Measurements from ENCODE around the gene NSMCE1. TPM values are rescaled to one million over a fixed set of nuclear protein-coding genes. Genes with fewer than 3 reads are reported as not detected.
"Not testable (repeated sequence)": the region's sequence is repeated elsewhere in the genome, so short reads cannot be mapped to it uniquely, and the experiment has no call there.

The NSMCE1 gene
- total RNA-seq, 1 experiment from 2014 or later = 51.7 TPM

DNA sequence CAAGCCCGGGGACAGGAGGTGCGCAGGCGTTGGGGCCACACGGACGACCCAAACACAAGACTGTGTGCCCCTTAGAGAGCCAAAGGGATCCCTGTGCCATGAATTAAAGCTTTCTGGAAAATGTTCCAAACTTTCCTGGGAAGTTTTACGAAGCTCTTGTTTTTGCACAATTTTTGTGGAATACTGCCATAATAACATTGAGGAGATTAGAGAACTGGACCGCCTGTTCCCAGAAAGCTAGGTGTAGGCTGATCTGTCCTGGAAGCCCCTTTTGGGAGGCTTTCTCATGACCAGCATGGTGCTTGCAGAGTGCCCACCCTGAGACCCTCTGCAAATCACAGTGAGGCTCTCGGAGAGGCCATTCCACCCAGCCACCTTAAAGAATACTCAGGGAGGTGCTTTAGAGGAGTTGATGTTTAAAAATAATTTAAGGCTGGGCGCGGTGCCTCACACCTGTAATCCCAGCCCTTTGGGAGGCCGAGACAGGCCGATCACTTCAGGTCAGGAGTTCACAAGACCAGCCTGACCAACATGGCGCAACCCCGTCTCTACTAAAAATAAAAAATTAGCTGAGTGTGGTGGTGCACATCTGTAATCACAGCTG, 64.2 kb downstream of the NSMCE1 start:
- H3K9me3 ChIP-seq = no peaks in the 10 kb centered on the region
- no peak for DNase-seq

DNA sequence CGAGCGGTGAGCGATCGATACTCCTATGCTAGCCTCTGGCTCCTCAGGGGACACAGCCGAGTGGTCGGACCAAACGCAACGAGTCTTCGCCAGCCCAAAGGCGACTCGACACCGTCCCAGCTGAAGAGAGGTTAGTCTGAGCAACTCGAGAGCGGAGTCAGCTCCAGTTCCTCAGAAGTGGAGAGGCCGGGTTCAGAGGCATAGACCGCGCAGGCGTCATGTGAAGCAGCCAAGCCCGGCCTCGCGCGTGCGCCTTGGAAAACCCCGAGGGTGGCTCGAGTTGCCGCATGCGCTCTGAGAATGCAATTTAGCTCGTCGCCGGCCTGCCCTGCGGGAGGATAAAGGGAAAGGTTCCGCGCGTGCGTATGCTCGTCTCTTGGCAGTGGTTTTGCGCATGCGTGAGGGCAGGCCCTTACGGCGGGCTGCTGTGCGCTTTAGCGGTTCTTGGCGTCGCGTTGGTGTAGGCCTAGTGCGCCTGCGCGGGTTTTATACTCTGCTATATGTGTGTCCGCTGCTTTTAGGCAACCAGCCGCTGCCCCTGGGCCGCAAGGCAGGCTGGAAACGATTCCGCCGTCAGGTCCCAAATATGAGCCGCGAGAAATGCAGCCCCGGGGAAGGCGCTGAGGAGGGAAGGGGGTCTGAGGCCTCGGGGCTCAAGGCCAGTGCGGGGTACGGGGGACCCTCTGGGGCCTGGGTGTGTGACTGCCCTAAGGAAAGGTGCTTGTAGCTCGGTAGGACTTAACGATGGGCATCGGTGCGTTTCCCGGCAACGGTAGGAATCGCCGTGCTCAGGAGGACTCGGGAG, 64.9 kb downstream of the NSMCE1 start, which contains the start of gene KDM8:
KDM8 (plus strand) TSS at position 20 of the 805 bp plus-strand sequence. CDS start 6,598 bp downstream, outside the sequence.
- H3K9me3 ChIP-seq = no peaks in the 10 kb centered on the region
- peak within 1 kb of the TSS; percentile 73 for H3K4me3 ChIP-seq
- peak; percentile 100 for DNase-seq
- H3K27me3 ChIP-seq = no peaks in the 10 kb centered on the region
- H3K36me3 ChIP-seq = no peaks in the 10 kb centered on the region; the same call in 1 of the 2 replicates

More for the DNA sequence above, 64.2 kb downstream of the NSMCE1 start:
- peak overlapping the region; percentile 73 for H3K4me3 ChIP-seq
- no peaks in the 10 kb centered on the region; the same call in 1 of the 2 replicates for H3K36me3 ChIP-seq
- H3K27me3 ChIP-seq = no peaks in the 10 kb centered on the region

DNA sequence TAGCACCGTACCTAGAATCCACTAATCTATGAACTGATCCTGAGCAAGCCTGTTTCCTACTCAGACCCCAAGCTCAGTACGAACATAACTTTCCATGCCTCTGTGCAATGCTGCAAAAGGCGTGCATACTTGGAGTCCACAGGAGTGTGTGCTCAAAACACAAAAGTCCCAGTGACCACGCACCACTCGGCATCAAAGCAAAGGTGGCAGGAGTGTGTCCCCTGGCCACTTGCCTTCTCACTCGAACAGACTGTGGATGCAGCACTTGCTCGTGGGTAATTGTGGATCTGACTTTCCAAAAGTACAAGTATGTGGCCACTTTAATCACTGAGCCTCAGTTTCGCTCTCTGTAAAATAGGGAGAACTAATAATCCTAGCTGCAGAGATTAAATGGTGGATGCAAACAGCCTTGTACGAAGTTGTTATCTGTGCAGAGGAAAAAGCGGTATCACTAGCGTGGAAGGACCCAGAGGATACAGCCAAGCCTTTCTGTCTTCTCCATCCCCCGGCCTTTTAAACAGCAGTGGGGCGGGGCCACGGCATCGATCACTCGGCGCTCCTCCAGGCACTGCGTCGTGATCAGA, 65.6 kb downstream of the NSMCE1 start:
- Histone ChIP-seq H3K4me3 (peak overlapping the region; percentile 73), H3K36me3 (no peaks in the 10 kb centered on the region; the same call in 1 of the 2 replicates), H3K9me3 (no peaks in the 10 kb centered on the region), H3K27me3 (no peaks in the 10 kb centered on the region)
- DNase-seq = peak; percentile 95

DNA sequence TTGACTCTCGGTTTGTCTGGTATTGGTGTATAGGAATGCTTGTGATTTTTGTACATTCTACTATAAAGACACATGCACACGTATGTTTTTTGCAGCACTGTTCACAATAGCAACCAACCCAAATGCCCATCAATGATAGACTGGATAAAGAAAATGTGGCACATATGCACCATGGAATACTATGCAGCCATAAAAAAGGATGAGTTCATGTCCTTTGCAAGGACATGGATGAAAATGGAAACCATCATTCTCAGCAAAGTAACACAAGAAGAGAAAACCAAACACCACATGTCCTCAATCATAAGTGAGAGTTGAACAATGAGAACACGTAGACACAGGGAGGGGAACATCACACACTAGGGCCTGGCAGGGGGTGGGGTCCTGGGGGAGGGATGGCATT, 67.7 kb downstream of the NSMCE1 start:
- not testable (repeated sequence) for H3K27me3 ChIP-seq, DNase-seq

DNA sequence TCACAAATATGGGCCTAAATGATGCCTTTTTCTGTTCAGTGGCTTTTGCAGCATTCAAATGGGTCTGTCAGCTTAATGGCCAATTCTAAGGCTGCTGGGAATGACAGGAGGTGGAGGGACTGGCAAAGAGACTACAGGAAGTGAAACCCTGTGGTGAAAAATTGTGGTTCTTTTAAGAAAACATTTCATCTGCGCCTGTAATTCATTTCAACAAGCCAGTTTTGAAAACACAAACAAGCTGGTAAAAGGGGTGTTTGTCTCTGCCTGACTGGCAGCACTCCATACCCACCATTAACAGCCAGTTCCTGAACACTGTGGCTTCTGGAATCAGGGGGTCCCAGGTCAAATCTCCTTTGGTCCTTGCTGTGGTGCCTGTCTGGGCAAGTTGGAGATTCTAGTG, 68.8 kb downstream of the NSMCE1 start:
- Histone ChIP-seq H3K27me3 (no peaks in the 10 kb centered on the region), H3K9me3 (no peaks in the 10 kb centered on the region), H3K36me3 (no peaks in the 10 kb centered on the region), H3K4me3 (no peak overlapping the region)
- DNase-seq = no peak

More for the DNA sequence above, 67.7 kb downstream of the NSMCE1 start:
- not testable (repeated sequence) for H3K4me3 ChIP-seq, H3K9me3 ChIP-seq, H3K36me3 ChIP-seq

DNA sequence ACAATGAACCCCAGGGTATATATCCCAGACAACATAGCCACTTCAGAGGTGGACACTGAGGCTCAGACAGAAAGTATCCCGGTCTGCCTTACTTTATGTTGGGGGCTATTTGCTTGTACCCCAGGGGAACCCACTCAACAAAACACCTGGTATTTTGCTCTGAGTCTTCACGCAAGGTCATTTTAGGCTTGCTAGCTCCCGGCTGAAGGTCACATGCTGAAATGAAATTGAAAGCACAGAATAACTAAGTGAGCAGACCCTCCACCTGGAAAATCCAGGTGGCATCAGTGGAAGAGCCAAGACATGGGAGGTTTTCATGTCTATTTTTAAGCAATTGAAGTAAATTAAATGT, 69.4 kb downstream of the NSMCE1 start:
- Histone ChIP-seq H3K9me3 (no peaks in the 10 kb centered on the region), H3K4me3 (no peak overlapping the region), H3K36me3 (no peaks in the 10 kb centered on the region), H3K27me3 (no peaks in the 10 kb centered on the region)
- DNase-seq = no peak

DNA sequence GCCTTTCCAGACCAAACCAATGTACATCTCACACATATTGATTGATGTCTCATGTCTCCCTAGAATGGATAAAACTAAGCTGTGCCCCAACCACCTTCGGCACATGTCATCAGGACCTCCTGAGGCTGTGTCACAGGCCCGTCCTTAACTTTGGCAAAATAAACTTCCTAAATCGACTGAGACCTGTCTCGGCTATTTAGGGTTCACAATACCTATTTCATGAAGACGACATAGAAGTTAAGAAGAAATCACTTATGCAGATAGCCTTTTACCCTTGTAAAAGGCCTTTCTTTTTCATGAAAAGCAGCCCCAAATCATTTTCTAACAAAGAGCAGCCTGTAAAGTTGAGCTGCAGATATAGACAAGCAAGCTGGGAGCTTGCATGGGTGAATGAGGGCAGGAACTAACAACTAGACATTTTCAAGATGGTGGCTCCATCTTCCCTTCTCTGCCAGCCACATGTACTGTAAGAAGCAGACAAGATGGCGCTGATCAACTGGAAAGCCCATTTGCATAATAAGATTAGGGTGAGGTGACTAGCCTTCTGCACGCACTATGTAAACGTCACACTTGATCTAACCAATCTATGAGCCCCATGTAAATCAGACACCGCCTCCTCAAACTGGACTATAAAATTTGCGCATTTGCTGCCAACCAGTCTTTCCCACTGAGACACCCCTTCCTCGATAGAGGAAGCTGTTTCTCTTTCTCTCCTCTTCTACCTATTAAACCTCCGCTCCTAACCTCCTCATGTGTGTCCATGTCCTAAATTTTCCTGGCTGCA, 69.9 kb downstream of the NSMCE1 start:
- H3K4me3 ChIP-seq = no peak overlapping the region
- H3K36me3 ChIP-seq = no peaks in the 10 kb centered on the region

DNA sequence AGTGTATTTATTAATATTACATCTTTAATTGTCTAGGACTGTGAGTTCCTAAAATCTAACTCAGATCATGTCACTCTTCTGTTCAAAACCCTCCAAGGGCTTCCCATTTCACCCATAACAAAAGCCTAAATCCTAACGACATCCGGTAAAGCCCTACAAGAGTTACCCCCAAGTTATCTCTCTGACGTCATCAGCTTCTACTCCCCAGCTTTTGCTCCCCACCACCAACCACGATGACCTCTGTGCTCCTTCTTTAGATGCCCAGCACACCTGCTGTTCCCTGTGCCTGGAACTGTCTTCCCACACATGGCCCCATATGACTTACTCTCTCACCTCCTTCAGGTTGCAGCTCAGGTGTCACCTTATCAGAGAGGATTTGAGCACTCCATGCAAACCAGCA, 71.6 kb downstream of the NSMCE1 start:
- DNase-seq = no peak
- Histone ChIP-seq H3K4me3 (no peak overlapping the region), H3K36me3 (no peaks in the 10 kb centered on the region), H3K27me3 (no peaks in the 10 kb centered on the region), H3K9me3 (no peaks in the 10 kb centered on the region)

More for the DNA sequence above, 69.9 kb downstream of the NSMCE1 start:
- Histone ChIP-seq H3K27me3 (no peaks in the 10 kb centered on the region), H3K9me3 (no peaks in the 10 kb centered on the region)
- DNase-seq = no peak

DNA sequence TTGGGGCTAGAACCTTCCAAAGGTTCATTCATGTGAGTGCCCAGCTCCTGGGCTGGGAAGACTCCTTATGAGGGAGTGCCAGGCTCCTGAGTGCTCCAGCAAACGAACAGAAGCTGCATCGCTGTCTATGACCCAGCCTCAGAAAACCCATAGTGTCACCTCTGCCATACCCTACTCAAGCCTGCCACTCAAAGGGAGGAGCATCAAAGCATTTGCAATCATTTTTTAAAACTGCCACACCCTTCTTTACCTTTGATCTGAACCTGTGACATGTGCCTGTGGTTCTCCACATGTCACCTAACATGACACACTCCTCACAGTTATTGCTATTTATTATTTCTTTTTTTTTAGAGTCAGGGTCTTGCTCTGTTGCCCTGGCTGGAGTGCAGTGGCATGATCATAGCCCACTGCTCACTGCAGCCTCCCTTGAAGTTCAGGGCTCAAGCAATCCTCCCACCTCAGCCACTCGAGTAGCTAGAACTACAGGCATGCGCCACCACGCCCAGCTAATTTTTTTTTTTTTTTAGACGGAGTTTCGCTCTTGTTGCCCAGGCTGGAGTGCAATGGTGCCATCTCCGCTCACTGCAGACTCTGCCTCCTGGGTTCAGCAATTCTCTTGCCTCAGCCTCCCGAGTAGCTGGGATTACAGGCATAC, 72.5 kb downstream of the NSMCE1 start:
- Histone ChIP-seq H3K27me3 (no peaks in the 10 kb centered on the region), H3K4me3 (no peak overlapping the region), H3K9me3 (no peaks in the 10 kb centered on the region), H3K36me3 (no peaks in the 10 kb centered on the region)
- DNase-seq = no peak

DNA sequence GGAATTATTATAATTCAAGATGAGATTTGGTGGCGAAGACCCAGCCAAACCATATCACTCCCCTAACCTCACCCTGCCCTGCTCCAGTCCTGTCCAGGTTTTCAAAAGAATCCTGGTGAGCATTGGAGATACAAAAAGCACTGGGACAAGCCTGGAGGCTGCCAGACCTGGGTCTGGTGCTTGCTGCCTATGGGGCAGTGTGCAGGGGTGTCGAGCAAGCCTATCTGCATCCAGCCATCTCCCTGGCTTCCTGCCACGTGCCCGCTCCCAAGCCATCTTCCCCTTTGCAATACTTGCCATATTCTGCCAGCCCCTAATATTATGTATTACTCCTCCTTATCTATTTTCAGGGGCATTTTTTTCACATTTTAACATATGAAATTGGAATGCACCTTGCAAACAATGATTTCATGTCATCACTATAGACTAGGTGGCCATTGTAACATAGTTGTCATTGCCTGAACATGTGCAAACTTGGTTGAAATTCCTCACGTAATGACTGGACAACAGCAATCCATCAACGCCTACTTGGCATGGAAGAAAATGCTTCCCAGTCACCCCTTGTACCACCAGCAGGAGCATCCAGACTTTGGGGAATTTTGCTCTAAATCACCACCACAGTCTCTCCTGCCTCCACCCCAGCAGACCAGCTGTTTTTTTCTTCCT, 73.4 kb downstream of the NSMCE1 start:
- H3K36me3 ChIP-seq = no peaks in the 10 kb centered on the region
- no peaks in the 10 kb centered on the region for H3K27me3 ChIP-seq
- H3K9me3 ChIP-seq = no peaks in the 10 kb centered on the region
- DNase-seq = no peak
- H3K4me3 ChIP-seq = no peak overlapping the region

DNA sequence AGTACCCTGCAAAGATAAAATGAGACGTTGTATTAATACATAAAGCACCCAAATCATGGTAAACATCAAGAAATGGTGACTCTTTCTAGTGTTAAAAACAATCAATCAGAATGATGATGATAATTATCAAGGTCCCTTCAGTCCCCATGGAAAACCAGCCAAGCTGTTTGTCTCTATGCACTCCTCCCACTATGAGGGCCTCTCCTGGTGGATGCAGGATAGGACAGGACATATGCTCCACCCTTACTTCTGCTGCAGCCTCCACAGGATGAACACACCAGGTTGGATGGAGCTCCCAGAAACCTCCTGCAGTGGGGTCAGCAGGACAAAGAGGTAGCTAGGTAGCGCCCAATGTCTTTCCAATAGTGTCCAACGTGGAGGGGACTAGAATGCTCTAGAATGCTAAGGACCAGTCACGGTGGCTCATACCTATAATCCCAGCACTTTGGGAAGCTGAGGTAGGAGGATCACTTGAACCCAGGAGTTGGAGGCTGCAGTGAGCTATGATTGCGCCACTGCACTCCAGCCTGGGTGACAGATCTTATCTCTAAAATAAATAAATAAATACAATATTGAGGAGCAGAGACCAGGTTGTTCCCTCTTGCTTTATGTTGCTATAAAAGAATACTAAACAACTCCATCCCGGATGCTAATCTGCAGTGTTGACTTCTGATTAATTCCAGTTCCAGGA, 75.1 kb downstream of the NSMCE1 start:
- no peaks in the 10 kb centered on the region for H3K27me3 ChIP-seq
- H3K4me3 ChIP-seq = no peak overlapping the region
- no peak for DNase-seq
- H3K9me3 ChIP-seq = no peaks in the 10 kb centered on the region
- no peaks in the 10 kb centered on the region for H3K36me3 ChIP-seq

DNA sequence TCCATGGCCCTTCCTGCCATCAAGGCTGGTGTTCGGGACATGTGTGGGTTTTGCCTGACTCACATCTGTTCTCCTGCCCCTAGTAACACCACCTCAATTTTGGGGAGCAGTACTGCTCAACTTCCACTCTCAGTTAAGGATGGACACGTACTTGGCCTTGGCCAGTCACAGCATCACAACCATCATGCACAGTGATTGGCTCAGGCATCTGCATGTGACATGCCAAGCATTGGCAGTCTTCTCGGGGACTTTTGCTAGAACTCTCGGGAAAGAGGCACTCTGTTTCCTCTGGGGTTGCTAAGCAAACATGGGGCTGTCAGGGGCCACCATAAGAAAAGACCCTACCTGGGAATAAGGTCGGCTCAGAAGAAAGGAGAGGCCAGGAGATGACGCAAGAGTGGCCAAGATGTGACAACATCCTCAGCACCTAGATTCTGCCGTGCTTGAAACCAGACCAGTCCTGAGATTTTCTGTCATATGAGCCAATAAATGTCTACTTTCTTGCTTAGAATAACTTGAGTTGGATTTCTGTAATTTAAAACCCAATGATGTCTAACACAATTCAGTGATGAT, 77.1 kb downstream of the NSMCE1 start:
- Histone ChIP-seq H3K27me3 (no peaks in the 10 kb centered on the region), H3K4me3 (no peak overlapping the region)
- no peak for DNase-seq

DNA sequence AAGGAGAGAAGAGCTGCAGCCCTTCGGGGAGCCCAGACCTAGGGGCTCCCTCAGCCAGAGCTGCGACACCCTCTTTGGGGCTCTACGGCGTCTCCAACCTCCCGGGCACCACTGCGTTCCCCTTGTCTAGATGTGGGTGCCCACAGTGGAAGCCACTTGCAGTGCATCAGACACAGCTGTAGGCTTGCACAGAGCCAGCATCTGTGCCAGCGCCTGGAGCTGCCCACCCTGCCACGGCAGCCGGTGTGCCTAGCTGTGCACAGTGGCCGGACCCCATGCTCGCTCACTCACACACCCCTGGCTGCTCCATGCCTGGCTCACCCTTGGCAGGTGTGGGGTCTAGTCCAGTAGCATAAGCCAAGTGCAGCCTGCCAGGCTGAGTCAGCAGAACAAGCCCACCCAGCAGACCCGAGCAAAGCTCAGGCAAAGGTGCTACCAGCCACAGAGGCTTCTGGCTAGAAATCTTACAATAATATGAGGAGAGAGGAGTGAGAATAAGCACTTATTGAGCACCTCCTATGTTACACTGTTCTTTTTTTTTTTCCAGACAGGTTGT, 78.2 kb downstream of the NSMCE1 start:
- H3K27me3 ChIP-seq = no peaks in the 10 kb centered on the region
- H3K36me3 ChIP-seq = no peaks in the 10 kb centered on the region
- H3K9me3 ChIP-seq = no peaks in the 10 kb centered on the region
- H3K4me3 ChIP-seq = no peak overlapping the region
- no peak for DNase-seq

More for the DNA sequence above, 77.1 kb downstream of the NSMCE1 start:
- Histone ChIP-seq H3K9me3 (no peaks in the 10 kb centered on the region), H3K36me3 (no peaks in the 10 kb centered on the region)

DNA sequence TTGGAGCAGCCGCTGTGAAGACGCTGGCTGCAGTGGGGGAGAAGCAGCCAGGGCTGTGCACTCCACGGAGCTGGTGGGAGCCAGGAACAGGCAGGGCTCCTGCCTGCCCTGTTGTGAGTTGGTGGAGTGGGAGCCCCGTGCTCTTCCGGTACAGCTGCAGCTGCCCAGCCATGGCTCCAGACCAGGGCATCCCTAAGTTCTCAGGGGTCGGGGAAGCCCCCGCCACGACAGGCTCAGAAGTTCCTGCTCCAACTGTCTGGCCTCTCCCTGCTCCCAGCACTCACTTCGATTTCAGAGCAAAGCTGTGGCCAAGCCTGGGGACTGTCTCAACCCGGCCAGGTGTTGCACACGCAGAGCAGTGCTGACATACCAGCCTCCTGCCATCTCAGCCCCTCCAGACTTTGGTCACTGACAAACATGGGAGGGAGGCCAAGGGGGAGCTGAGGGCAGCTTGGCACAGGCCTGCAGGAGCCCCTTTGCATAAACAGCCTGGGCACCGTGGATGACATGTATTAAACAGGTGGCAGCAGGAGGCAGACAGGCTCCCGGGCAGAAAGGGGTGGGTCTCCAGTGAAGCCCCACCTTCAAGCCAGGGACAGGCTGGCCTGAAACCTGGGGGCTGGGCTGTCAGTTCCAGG, 79.1 kb downstream of the NSMCE1 start:
- Histone ChIP-seq H3K9me3 (no peaks in the 10 kb centered on the region), H3K4me3 (no peak overlapping the region), H3K27me3 (no peaks in the 10 kb centered on the region), H3K36me3 (no peaks in the 10 kb centered on the region)
- no peak for DNase-seq
